HepG2 (cell line): ENCODE data around the gene SLIT1. TPM values are rescaled to one million over a fixed set of nuclear protein-coding genes. Genes with fewer than 3 reads are reported as not detected.

ENCODE experiments used
- ATAC-seq: fragments of 200-7000 bp; cut with Tn5 transposase; 3 replicates; pipeline ENCODE4 v1.9.1; 2020; ENCODE audit warnings: mild to moderate bottlenecking, moderate library complexity
- BruUV-seq: library from RNA; stranded (reverse); fragments of 400-500 nt; replicated peaks from 2 replicates; lab custom pipeline; 2021; lab: Mats Ljungman, UMichigan
- CTCF ChIA-PET: fragments of 300-600 bp; formaldehyde crosslinking; extraction: SDS; loops from one replicate; lab custom pipeline; 2021; ENCODE audit warnings: low total read pairs, inconsistent platforms, low intra/inter-chr PET ratio; lab: Yijun Ruan, JAX
- POLR2A ChIA-PET: fragments of 350-600 bp; sonication (Branson Sonifier 250); formaldehyde crosslinking; loops from one replicate; lab custom pipeline; 2020; ENCODE audit warnings: antibody characterized with exemption, inconsistent platforms; lab: Yijun Ruan, JAX
- DNase-seq: peaks from one replicate; pipeline ENCODE4 v3.0.0-alpha.2; 2015; ENCODE audit warnings: low spot score
- FAIRE-seq: peaks from 3 replicates; lab custom pipeline; 2011; peaks lifted over from hg19 to GRCh38; lab: Jason Lieb, UNC
- H2AFZ ChIP-seq: one replicate; pipeline ENCODE4 v1.6.1; 2011; ENCODE audit warnings: low read length, inconsistent platforms
- H3K27ac ChIP-seq: fragments of 300-600 bp; 3 replicates; pipeline ENCODE4 v1.8.0; 2011; ENCODE audit warnings: mixed run types, mild to moderate bottlenecking, mixed read lengths, low read length, inconsistent platforms; ENCODE audit not compliant: insufficient read depth; ENCODE audit errors: extremely low read length
- H3K27me3 ChIP-seq, 2 experiments: fragments of 200-600 bp in 1 of 2; 2 replicates in 1 of 2; 3 replicates in 1 of 2; pipeline versions ENCODE4 v1.6.0 to v1.8.0; 2011; ENCODE audit warnings: low read length in 2 of 2, mild to moderate bottlenecking in 2 of 2, moderate library complexity in 2 of 2, inconsistent platforms in 1 of 2; ENCODE audit not compliant: insufficient read depth in 2 of 2, control insufficient read depth in 1 of 2
- H3K36me3 ChIP-seq, 2 experiments: fragments of 200-600 bp in 1 of 2; replicated peaks in 1 of 2; 2 replicates in 1 of 2; 3 replicates in 1 of 2; pipeline versions ENCODE4 v1.5.1 to v1.8.0; 2011; ENCODE audit warnings: low read length in 2 of 2, inconsistent platforms in 1 of 2; ENCODE audit not compliant: insufficient read depth in 2 of 2, control insufficient read depth in 1 of 2
- H3K4me1 ChIP-seq: 2 replicates; pipeline ENCODE4 v1.5.1; 2012; ENCODE audit warnings: low read length, inconsistent platforms; ENCODE audit not compliant: insufficient read depth
- H3K4me2 ChIP-seq: 2 replicates; pipeline ENCODE4 v1.6.0; 2011; ENCODE audit warnings: low read depth, low read length, inconsistent platforms
- H3K4me3 ChIP-seq, 3 experiments: fragments of 200-600 bp in 1 of 3; sonication (generic), shearing (Covaris generic) in 1 of 3; replicated peaks in 1 of 3; 2 replicates each; pipeline ENCODE4 v1.5.1; 2011 to 2016; ENCODE audit warnings: low read length in 3 of 3, inconsistent platforms in 2 of 3, low read depth in 2 of 3, mild to moderate bottlenecking in 2 of 3, control low read depth in 1 of 3, mixed read lengths in 1 of 3; ENCODE audit not compliant: insufficient read depth in 1 of 3
- H3K79me2 ChIP-seq: one replicate; pipeline ENCODE4 v1.6.1; 2011; ENCODE audit warnings: low read length, inconsistent platforms; ENCODE audit not compliant: insufficient read depth
- H3K9ac ChIP-seq: 2 replicates; pipeline ENCODE4 v1.6.0; 2011; ENCODE audit warnings: mild to moderate bottlenecking, low read depth, low read length, inconsistent platforms; ENCODE audit not compliant: insufficient read depth
- H3K9me3 ChIP-seq: 2 replicates; pipeline ENCODE4 v1.5.1; 2012; ENCODE audit warnings: mild to moderate bottlenecking, low read length
- H4K20me1 ChIP-seq: 2 replicates; pipeline ENCODE4 v1.6.0; 2011; ENCODE audit warnings: inconsistent platforms, mild to moderate bottlenecking, low read length, moderate library complexity; ENCODE audit not compliant: insufficient read depth
- FOXO1 ChIP-seq: sonication (generic); formaldehyde crosslinking; IDR thresholded peaks from 2 replicates; pipeline ENCODE4 v1.4.0; 2020; ENCODE audit warnings: missing genetic modification reagents
- MTF1 ChIP-seq: sonication (generic); formaldehyde crosslinking; IDR thresholded peaks from 2 replicates; pipeline ENCODE4 v1.5.0; 2020; ENCODE audit warnings: missing genetic modification reagents
- MYC ChIP-seq: sonication (generic); formaldehyde crosslinking; IDR thresholded peaks from 2 replicates; pipeline ENCODE4 v1.9.0; 2021; ENCODE audit warnings: missing genetic modification reagents, borderline replicate concordance
- ZBTB21 ChIP-seq: sonication (generic); formaldehyde crosslinking; IDR thresholded peaks from 2 replicates; pipeline ENCODE4 v1.4.0; 2020; ENCODE audit warnings: missing genetic modification reagents
- ZNF773 ChIP-seq: sonication (generic); formaldehyde crosslinking; IDR thresholded peaks from 2 replicates; pipeline ENCODE4 v1.4.0; 2020; ENCODE audit warnings: missing genetic modification reagents, borderline replicate concordance
- ZNF878 ChIP-seq: sonication (generic); formaldehyde crosslinking; IDR thresholded peaks from 2 replicates; pipeline ENCODE4 v1.8.1; 2023; ENCODE audit warnings: mild to moderate bottlenecking, missing genetic modification reagents, moderate library complexity
- WGBS: methylation state at CpG from one replicate; pipeline ENCODE4 v1.1.6; 2017; ENCODE audit warnings: low lambda C conversion rate; 5-methylcytosine and 5-hydroxymethylcytosine counted together
- in situ Hi-C: cut with HindIII; loops from 2 replicates; pipeline ENCODE4 v1.10.0; 2017; ENCODE audit warnings: low pct_unique_long_range_greater_than_20kb; ENCODE audit not compliant: extremely low pct_ligation_motif_present
- intact Hi-C: fragments of 100-400 bp; cut with micrococcal nuclease; formaldehyde crosslinking; loops from one replicate; pipeline ENCODE4 v1.10.0; 2022; ENCODE audit not compliant: unreplicated experiment
- polyA plus RNA-seq, 8 experiments: library from polyadenylated mRNA; depleted of rRNA in 3 of 8; stranded (reverse) in 7 of 8; unstranded in 1 of 8; fragments of >200 nt; fragmentation: Illumina TruSeq in 4 of 8; extraction: Trizol in 4 of 8; gene quantifications; 2 replicates each; pipeline versions ENCODE4 v1.2.1 to v1.2.3, GENCODE V29; 2011 to 2016; ENCODE audit warnings: low read depth in 4 of 8, missing spikeins in 1 of 8, mixed read lengths in 1 of 8; ENCODE audit not compliant: insufficient read depth in 1 of 8
- total RNA-seq, 5 experiments: library from RNA; depleted of rRNA; stranded (reverse); fragments of >200 nt; fragmentation: Illumina TruSeq; extraction: Trizol; gene quantifications; 2 replicates each; pipeline ENCODE4 v1.2.3, GENCODE V29; 2016; ENCODE audit warnings: low read depth in 1 of 5
- TF ChIP-seq, protein P1 (sequence below): sonication (generic); formaldehyde crosslinking; IDR thresholded peaks from 2 replicates; pipeline ENCODE4 v1.4.0; 2020; ENCODE audit warnings: missing genetic modification reagents, mild to moderate bottlenecking, borderline replicate concordance
- TF ChIP-seq, protein P2 (sequence below): sonication (generic); formaldehyde crosslinking; IDR thresholded peaks from 2 replicates; pipeline ENCODE4 v1.4.0; 2020; ENCODE audit warnings: missing genetic modification reagents, borderline replicate concordance
- TF ChIP-seq, protein P3 (sequence below): sonication (generic); IDR thresholded peaks from 2 replicates; pipeline ENCODE4 v1.6.1; 2016; ENCODE audit warnings: low read depth, borderline replicate concordance
- TF ChIP-seq, protein P4 (sequence below): sonication (generic); formaldehyde crosslinking; IDR thresholded peaks from 2 replicates; pipeline ENCODE4 v1.5.1; 2020; ENCODE audit warnings: missing genetic modification reagents, mild to moderate bottlenecking, borderline replicate concordance

Gene SLIT1
- total and polyA plus RNA-seq, 2 of the 13 experiments (the other 11 are each of a cell fraction or from before 2014, with no cell fraction given), result 0.09 to 0.33 TPM

DNA sequence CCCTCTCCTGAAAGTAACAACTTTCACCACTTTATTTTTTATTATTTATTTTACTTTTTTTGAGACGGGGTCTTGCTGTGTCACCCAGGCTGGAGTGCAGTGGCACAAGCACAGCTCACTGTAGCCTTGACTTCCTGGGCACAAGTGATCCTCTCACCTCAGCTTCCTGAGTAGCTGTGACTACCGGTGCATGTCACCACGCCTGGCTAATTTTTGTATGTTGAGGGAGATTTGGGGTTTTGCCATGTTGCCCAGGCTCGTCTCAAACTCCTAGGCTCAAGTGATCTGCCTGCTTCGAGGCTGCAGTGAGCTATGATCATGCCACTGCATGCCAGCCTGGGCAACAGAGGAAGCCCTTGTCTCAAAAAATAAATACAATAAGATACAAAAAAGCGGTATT is 14.9 kb upstream of the SLIT1 start:
- Histone ChIP-seq H3K9ac (no peak overlapping the region), H3K4me3 (no peak overlapping the region), H3K36me3 (no peaks in the 10 kb centered on the region), H3K9me3 (no peaks in the 10 kb centered on the region), H3K27ac (no peak overlapping the region), H2AFZ (no peak overlapping the region), H4K20me1 (no peaks in the 10 kb centered on the region), H3K27me3 (peaks cover 1 to 40% of the 10 kb centered on the region in 2 experiments), H3K4me2 (no peak overlapping the region), H3K79me2 (no peaks in the 10 kb centered on the region), H3K4me1 (peaks cover 5% of the 10 kb centered on the region)
- POLR2A ChIA-PET, result no interaction called here
- WGBS, result 5% methylated on average over 6 of the region's 6 CpGs
- in situ Hi-C loops, result no loop called here
- FAIRE-seq, result no peak
- no peak for ATAC-seq
- BruUV-seq, result no TSS peak
- intact Hi-C loops, result no loop called here
- CTCF ChIA-PET, result no interaction called here
- TF ChIP-seq, protein P1, sequence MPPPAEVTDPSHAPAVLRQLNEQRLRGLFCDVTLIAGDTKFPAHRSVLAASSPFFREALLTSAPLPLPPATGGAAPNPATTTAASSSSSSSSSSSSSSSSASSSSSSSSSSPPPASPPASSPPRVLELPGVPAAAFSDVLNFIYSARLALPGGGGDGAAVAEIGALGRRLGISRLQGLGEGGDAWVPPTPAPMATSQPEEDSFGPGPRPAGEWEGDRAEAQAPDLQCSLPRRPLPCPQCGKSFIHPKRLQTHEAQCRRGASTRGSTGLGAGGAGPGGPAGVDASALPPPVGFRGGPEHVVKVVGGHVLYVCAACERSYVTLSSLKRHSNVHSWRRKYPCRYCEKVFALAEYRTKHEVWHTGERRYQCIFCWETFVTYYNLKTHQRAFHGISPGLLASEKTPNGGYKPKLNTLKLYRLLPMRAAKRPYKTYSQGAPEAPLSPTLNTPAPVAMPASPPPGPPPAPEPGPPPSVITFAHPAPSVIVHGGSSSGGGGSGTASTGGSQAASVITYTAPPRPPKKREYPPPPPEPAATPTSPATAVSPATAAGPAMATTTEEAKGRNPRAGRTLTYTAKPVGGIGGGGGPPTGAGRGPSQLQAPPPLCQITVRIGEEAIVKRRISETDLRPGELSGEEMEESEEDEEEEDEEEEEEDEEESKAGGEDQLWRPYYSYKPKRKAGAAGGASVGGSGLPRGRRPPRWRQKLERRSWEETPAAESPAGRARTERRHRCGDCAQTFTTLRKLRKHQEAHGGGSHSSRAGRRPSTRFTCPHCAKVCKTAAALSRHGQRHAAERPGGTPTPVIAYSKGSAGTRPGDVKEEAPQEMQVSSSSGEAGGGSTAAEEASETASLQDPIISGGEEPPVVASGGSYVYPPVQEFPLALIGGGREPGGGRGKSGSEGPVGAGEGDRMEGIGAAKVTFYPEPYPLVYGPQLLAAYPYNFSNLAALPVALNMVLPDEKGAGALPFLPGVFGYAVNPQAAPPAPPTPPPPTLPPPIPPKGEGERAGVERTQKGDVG (CRISPR knock-in tag), result no peak
- TF ChIP-seq ZNF773 (CRISPR knock-in tag), result no peak
- no peak for TF ChIP-seq ZNF878 (CRISPR knock-in tag)
- no peak for TF ChIP-seq FOXO1 (CRISPR knock-in tag)
- TF ChIP-seq, protein P2, sequence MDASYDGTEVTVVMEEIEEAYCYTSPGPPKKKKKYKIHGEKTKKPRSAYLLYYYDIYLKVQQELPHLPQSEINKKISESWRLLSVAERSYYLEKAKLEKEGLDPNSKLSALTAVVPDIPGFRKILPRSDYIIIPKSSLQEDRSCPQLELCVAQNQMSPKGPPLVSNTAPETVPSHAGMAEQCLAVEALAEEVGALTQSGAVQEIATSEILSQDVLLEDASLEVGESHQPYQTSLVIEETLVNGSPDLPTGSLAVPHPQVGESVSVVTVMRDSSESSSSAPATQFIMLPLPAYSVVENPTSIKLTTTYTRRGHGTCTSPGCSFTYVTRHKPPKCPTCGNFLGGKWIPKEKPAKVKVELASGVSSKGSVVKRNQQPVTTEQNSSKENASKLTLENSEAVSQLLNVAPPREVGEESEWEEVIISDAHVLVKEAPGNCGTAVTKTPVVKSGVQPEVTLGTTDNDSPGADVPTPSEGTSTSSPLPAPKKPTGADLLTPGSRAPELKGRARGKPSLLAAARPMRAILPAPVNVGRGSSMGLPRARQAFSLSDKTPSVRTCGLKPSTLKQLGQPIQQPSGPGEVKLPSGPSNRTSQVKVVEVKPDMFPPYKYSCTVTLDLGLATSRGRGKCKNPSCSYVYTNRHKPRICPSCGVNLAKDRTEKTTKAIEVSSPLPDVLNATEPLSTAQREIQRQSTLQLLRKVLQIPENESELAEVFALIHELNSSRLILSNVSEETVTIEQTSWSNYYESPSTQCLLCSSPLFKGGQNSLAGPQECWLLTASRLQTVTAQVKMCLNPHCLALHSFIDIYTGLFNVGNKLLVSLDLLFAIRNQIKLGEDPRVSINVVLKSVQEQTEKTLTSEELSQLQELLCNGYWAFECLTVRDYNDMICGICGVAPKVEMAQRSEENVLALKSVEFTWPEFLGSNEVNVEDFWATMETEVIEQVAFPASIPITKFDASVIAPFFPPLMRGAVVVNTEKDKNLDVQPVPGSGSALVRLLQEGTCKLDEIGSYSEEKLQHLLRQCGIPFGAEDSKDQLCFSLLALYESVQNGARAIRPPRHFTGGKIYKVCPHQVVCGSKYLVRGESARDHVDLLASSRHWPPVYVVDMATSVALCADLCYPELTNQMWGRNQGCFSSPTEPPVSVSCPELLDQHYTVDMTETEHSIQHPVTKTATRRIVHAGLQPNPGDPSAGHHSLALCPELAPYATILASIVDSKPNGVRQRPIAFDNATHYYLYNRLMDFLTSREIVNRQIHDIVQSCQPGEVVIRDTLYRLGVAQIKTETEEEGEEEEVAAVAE (CRISPR knock-in tag), result no peak
- no peak for TF ChIP-seq MYC
- TF ChIP-seq, protein P3, sequence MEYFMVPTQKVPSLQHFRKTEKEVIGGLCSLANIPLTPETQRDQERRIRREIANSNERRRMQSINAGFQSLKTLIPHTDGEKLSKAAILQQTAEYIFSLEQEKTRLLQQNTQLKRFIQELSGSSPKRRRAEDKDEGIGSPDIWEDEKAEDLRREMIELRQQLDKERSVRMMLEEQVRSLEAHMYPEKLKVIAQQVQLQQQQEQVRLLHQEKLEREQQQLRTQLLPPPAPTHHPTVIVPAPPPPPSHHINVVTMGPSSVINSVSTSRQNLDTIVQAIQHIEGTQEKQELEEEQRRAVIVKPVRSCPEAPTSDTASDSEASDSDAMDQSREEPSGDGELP, result no peak
- TF ChIP-seq, protein P4, sequence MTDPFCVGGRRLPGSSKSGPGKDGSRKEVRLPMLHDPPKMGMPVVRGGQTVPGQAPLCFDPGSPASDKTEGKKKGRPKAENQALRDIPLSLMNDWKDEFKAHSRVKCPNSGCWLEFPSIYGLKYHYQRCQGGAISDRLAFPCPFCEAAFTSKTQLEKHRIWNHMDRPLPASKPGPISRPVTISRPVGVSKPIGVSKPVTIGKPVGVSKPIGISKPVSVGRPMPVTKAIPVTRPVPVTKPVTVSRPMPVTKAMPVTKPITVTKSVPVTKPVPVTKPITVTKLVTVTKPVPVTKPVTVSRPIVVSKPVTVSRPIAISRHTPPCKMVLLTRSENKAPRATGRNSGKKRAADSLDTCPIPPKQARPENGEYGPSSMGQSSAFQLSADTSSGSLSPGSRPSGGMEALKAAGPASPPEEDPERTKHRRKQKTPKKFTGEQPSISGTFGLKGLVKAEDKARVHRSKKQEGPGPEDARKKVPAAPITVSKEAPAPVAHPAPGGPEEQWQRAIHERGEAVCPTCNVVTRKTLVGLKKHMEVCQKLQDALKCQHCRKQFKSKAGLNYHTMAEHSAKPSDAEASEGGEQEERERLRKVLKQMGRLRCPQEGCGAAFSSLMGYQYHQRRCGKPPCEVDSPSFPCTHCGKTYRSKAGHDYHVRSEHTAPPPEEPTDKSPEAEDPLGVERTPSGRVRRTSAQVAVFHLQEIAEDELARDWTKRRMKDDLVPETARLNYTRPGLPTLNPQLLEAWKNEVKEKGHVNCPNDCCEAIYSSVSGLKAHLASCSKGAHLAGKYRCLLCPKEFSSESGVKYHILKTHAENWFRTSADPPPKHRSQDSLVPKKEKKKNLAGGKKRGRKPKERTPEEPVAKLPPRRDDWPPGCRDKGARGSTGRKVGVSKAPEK, result no peak
- TF ChIP-seq MTF1 (CRISPR knock-in tag), result no peak
- no peak for TF ChIP-seq ZBTB21
- no peak for DNase-seq
